Erythroblast (primary cell): ENCODE measurements around the gene PRCC.

Source experiments
- GATA1 ChIP-seq: IDR thresholded peaks from 2 replicates; pipeline ENCODE4 v1.6.1; 2011; ENCODE audit warnings: low read depth, mild to moderate bottlenecking, control low read depth, low read length, moderate library complexity
- POLR2A ChIP-seq: IDR thresholded peaks from 2 replicates; pipeline ENCODE4 v1.6.1; 2011; ENCODE audit warnings: mild to moderate bottlenecking, low read length

DNA sequence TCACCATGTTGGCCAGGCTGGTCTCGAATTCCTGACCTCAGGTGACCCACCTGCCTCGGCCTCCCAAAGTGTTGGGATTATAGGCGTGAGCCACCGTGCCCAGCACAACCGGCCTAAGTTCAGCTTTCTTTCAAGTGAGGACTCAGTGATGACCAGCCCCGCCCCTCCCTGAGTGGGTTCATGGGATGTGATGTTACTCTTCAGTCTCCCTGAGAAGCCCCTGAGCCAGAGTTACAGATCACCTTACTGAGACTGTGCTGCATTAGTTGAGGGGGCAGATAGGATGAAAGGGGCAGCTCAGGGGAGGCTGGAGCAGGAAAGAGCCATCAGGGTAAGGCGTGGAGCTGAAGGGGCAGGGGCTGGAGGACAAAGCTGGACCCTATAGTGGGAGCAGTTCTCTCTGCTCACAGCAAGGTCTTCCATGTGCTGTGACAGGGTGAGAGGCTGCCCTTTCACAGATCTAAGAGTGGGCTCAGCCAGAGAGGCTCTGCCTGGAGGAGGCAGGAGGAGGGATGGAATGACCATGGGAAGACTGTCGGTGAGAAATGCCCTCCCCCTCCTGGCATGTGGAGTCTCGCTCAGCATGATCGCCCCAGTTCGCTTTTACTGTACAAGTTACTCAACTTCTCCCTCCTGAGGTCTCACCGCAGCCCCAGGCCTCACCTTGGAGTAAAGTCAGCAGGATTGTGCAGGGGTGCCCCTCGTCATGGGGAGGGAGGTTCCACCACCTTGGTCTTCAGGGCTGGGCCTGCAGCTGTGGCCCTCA, 35.9 kb downstream of the PRCC start:
- no peak for TF ChIP-seq GATA1
- TF ChIP-seq POLR2A: no peak
